ELR (cell line): Measurements from ENCODE around the gene TRIM13.
A peak's percentile ranks its signal among the peaks of the same experiment; 100 is the strongest.
"Not testable (repeated sequence)": the region's sequence is repeated elsewhere in the genome, so short reads cannot be mapped to it uniquely, and the experiment has no call there.

ENCODE experiments used
- DNase-seq: peaks from one replicate; pipeline ENCODE4 v3.0.0-alpha.2; 2015; ENCODE audit warnings: low read depth

Gene TRIM13, protein sequence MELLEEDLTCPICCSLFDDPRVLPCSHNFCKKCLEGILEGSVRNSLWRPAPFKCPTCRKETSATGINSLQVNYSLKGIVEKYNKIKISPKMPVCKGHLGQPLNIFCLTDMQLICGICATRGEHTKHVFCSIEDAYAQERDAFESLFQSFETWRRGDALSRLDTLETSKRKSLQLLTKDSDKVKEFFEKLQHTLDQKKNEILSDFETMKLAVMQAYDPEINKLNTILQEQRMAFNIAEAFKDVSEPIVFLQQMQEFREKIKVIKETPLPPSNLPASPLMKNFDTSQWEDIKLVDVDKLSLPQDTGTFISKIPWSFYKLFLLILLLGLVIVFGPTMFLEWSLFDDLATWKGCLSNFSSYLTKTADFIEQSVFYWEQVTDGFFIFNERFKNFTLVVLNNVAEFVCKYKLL

DNA sequence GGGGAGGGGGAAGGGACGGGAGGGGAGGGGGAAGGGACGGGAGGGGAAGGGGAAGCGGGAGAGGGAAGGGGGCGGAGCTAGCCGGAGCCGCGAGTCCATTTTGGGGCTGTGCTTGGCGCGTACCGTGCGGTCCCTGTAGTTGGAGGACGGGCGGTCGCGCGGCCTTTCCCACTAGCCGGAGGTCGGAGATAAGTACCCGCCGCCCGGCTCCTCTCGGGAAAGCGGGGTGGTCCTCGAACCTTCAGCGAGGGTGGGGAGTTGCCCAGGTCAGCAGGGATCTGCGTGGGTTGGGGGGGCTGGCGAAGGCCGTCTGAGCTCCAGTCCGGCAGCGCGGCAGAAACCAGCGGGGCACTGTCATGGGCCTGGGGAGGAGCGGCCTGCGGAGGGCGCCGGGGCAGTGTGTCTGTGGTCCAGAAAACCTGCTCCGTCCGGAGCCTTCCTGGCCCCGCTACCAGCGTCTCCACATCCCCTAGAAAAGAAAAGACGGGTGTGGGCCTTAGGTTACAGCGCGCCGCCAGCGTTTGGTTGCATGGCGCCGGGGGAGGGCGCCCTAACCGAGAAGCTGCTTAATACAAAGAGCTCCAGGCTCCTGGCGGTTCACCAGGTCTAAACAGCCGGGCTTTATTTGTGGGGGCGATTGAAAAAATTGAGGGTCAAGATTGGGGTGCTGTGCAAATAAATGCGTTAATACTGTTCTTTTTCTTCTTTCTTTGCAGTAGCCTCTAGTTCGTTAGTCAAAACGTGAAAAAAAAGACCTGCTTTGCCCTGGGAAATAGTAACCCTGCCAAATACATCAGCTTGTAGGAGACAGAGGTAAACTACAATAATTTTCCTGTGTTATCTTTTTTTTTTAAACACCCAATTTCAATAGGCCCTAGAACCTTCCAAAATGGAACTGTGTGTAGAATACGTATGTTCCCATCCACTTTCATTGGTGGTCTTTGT, at the start of gene TRIM13:
TSS of gene TRIM13 (plus strand) at position 92 of the 945 bp plus-strand sequence. CDS start 14,899 bp downstream, outside the sequence.
- DNase-seq, result peak; percentile 92

DNA sequence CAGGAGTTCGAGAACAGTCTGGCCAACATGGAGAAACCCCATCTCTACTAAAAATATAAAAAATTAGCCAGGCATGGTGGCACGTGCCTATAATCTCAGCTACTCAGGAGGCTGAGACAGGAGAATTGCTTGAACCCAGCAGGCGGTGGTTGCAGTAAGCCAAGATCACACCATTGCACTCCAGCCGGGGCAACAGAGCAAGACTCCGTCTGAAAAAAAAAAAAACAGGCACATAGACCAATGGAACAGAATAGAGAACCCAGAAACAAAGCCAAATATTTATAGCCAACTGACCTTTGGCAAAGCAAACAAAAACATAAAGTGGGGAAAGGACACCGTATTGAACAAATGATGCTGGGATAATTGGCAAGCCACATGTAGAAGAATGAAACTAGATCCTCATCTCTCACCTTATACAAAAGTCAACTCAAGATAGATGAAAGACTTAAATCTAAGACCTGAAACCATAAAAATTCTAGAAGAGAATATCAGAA, 48.0 kb upstream of the TRIM13 start:
- DNase-seq, result not testable (repeated sequence)

DNA sequence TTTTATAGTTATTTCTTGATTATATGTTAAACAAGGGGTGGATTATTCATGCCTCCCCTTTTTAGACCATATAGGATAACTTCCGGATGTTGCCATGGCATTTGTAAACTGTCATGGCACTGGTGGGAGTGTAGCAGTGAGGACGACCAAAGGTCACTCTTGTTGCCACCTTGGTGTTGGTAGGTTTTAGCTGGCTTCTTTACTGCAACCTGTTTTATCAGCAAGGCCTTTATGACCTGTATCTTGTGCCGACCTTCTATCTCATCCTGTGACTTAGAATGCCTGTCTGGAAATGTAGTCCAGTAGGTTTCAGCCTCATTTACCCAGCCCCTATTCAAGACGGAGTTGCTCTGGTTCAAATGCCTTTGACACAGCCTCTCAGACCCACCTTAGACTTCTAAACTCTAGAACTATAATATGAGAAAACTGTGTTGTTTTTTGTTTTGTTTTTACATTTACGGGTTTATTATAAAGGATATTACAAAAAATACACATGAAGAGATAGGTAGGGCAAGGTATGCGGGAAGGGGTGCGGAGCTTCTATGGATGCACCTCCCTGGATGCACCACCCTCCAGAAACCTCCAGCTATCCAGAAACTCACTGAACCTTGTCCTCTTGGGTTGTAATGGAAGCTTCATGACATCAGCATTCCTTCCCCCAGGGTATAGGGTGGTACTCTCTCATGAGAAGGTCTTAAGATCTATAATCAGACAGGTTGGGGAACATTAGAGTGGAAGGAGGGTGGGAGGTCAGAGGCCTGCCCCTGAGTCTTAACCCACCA, 44.9 kb upstream of the TRIM13 start:
- DNase-seq, result no peak

DNA sequence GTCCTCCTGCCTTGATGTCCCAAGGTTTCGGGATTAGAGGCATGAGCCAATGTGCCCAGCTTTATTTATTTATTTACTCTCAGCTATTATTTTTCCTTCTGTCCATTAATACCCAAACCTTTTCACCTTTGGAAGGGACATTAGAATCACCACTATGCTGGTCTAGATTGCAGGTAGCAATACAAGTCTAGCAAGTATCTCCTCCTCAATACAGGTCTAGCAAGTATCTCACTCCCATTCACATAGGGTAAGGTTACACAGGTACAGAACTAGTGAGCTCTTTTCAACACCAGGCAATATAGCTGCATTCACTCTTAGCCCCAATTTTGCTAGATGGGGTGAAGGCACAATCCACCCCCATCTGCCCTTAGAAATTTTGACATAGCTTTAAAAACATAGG, 43.3 kb upstream of the TRIM13 start:
- no peak for DNase-seq

DNA sequence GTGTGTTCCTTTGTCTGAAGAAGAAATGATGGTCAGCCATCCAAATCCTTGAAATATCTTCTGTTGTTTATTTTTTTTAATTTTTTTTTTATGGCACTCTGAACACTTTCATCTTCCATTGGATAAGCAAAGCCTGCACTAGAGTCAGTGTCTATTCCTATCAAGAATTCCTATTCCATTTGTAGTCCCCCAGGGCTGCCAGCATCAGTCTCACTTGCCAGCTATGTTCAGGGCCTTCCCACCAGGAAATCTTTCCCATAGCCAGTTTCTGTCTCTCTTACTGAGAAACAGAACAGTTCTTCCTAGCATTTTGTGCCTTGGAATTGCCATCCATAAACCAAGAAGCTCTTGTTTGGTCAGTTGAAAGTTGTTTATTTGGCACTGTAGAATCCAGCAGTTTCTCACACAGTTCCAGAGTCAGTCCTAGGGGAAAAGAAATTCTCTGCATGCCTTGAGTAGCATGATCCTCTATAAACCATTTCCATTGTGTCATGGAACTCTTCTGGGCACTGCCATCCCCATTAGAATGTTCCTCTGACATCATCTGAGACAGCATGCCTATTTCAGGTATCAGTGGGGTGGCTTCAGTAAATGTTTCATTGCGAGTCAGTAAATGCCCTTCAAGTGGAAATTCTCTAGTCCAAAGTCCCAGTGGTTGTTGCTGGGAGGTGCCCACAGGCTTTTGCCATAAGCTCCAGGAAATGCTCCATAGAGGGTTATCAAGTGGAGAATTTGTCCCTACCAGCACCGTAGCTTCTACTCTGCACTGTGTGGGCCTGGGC, 42.0 kb upstream of the TRIM13 start:
- DNase-seq, result no peak

DNA sequence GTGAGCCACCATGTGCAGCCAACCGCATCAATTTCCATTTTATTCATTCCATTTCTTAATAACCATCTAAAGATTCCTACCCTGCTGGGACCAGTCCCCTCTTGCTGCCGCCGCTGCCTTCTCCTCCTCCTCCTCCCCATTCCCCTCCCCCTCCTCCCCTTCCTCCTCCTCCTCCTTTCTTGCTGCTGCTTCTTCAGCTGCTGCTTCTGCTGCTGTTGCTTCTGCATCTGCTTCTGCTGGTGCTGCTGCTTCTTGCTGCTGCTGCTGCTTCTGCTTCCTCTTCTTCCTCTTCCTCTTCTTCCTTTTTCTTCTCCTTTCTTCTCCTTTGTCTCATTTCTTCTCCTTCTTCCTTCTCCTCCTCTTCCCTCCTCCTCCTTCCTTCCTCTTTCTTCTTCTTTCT, 40.7 kb upstream of the TRIM13 start:
- no peak for DNase-seq

DNA sequence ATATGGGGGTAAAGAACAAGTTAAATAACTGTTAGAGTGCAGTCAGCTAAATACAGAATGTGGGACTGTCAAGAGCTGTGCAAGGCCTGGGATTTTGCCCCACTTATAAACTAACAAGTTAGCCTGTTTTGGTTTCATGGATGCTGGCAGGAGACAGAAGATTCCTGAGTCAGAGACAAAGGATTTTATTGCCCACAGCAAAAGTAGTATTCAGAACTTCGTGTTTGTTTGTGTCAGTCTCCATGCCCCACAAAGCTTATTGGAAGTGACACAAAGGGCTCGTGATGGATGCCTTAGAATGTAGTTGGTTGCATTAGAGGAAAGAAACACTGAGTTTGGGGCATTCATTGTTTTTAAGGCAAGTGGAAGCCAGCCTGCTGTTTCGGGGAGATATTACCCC, 38.5 kb upstream of the TRIM13 start:
- no peak for DNase-seq

DNA sequence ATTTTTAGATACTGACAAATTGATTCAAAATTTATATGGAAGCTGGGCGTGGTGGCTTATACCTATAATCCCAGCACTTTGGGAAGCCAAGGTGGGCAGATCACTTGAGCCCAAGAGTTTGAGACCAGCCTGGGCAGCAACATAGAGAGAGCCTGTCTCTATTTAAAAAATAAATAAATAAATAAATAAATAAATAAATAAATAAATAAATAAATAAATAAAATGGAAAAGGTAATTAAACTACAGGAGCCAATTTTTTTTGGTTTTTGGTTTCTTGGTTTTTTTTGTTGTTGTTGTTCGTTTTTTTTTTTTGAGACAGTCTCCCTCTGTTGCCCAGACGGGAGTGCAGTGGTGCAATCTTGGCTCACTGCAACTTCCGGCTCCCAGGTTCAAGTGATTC, 29.4 kb upstream of the TRIM13 start:
- DNase-seq, result no peak

DNA sequence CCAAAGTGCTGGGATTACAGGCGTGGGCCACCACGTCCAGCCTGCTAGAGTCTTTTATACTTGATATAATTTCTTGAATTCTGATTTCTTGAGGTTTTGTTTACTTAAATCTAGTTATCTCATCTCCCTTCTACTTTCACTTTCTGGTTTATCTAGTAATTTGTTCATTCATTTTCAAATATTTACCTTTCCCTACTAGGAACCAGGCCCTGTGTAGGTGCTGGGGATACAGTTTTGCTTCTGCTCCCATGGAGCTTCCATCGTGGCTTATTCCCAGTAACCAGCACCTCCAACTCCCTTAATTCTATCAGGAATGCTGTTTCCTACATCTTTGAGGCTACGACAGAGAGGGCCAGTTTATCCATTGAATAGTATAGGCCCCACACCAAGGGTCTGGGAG, 24.1 kb upstream of the TRIM13 start:
- no peak for DNase-seq

DNA sequence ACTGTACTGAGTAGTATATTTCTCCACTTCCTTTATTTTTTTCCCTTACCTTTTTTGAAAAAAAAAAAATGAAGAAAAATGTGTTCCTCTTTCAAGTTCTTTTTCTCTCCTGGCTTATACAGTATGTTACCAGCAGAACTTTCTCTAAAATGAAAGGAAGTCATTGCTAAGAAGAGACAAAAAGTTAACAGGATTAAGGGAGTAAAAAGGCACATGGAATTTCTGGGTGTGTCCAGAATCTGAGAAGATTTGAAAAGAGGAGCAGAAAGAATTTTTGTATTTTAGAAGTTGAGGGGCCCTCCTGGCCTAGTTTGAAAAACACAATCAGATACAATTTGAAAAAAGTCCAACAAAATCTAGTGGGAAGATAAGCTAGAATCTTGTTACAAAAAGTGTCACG, 21.0 kb upstream of the TRIM13 start:
- no peak for DNase-seq

DNA sequence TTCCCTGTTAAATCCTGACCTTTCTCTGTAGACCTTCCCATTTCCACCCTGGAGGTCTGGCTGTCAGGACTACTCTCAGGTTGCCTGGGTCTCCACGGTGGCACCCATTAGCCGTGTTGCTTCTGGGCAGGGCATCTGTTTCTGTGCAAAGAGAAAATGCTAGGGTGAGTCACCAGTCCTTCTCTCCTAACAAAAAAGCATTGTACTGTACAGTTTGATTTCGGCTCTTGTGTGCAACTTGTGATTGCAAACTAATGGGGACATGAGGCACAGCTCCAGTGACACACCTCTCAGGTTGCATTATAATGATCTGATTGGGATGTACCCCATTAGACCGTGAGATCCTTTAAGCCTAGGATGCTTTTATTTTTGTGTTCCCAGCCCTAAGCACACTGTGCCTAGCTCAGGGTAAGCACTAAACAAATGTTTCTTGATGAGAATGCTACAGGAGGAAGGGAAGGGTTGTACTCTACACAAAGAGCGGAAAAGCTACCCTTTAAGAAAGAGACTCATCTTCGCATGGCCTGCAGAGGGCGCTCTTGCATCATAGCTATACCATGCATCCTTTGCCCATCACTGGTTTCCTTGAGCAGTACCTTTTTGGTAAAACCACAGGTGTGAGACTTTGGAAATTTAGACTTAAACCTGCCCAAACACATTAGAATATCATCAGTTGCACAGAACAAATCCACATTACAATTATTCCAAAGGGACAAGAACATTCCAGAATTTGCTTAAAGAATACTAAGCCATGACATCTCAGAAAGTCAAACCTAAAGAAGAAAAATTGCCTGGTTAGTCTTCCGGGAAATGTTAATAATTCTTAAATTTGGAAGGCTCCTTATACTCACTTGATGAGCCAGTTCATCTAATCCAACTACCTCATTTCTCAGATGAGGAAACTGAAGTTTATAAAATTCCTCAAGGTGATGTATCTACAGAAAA, 20.3 kb upstream of the TRIM13 start:
- DNase-seq, result peak; percentile 74

DNA sequence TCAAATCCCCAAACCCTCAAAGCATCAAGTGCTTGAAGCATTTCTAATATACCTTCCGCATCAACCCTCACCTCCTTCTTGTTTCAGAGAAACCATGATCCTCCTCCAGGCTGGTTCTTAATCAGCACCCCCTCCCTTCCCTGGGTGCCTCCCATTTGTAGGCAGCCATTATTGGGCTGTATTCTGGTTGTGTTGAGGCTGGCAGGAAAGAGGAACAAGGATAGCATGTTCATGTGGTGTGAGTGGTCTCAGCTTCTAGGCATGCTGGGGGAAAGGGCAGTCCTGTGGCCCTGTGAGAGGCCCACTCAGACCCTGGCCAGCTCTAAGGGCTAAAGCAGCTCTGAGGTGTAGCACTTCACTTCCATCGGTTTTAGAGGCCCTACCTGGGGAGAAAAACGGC, 18.9 kb upstream of the TRIM13 start:
- DNase-seq, result no peak

DNA sequence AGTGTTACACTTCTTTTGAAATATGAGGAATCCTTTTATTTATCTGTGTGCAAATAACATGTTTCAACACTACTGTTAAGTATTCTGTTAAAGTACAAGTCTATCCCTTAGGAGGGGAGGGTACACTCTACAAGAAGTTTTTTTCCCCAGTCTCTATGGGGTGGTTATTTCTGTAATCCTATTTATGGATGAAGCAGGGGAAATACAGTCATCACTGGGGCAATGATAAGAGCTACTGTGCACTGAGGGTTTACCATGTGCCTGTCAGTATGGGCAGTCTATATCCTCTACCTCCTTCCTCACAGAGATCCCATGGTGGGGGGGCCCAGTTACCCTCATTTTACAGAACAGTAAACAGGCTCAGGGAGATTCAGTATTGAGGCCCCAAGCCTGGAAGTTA, 16.6 kb upstream of the TRIM13 start:
- no peak for DNase-seq

DNA sequence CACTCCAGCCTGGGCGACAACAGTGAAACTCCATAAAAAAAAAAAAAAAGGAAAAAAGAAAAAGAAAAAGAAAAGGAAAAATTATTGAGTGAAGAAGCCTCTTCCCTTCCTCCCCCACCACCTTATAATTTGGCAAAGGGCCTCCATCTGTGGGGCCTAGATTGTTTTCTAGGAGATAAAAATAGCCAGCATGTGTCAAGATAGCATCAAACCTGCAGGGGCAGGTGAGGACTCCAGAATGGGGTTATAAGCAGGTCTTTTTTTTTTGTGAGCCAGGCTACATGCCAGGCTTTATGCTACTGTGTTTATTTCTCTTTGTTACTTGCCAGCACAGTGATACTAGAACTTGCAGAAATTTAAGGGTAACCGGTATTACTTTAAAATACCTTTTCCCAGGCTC, 11.7 kb upstream of the TRIM13 start:
- no peak for DNase-seq

DNA sequence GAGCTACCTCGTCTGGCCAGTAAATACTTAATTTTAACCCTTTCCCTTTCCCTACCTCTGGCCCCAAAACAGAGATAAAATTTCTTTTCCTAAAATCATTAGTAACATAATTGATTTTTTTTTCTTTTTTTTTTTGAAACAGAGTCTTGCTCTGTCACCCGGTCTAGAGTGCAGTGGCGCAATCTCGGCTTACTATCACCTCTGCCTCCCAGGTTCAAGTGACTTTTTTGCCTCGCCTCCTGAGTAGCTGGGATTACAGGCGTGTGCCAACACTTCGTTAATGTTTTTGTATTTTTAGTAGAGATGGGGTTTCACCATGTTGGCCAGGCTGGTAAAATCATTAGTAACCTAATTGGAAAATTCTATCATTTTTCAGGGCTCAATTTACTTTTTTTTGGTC, 10.4 kb upstream of the TRIM13 start:
- DNase-seq, result no peak

DNA sequence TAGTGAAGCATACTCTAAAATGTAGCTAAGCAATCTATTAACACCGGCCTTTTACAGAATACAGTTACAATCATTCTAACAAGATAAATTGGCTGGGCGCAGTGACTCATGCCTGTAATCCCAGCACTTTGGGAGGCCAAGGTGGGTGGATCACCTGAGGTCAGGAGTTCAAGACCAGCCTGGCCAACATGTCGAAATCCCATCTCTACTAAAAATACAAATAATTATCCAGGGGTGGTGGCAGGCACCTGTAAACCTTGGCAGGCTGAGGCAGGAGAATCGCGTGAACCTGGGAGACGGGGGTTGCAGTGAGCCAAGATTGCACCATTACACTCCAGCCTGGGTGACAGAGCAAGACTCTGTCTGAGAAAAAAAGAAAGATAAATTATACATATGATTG, 6.2 kb upstream of the TRIM13 start:
- DNase-seq, result not testable (repeated sequence)

DNA sequence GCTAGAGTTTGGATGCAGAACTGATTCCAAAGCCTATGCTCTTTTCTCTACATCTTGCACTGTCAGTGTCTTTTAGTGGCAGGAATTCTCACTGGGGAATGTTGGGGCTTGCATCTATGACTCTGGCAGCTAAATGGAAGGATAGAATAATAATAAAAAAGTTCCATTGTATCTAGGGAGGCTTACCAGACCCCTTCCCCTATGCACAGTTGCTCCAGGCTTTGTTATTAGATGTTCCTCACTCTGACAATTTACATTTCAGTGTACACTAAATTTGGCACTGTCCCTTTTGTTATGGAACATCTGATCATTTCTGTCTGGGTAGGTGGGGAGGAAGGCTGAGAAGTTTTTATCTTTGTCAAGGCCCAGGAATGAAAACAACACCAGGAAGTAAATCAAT, 3.7 kb upstream of the TRIM13 start:
- DNase-seq, result no peak

DNA sequence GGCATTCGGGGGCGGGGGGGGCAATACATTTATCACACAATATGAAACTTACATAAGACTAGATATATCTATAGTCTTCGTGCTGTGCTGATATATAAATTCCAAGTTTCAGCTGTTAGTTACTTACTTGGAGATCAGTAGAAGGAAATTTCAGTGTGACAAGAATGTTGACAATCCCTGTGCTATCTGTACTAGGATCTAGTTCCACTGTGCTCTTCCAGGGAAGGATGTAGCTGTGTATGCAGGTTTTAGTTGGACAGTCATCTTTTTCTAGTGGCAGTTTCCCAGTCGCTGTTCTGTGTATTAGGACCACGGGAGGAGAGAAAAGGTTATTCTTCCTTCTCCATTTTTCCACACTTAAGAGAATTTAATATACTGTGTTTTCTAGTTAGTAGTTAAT, 3.2 kb upstream of the TRIM13 start:
- no peak for DNase-seq

DNA sequence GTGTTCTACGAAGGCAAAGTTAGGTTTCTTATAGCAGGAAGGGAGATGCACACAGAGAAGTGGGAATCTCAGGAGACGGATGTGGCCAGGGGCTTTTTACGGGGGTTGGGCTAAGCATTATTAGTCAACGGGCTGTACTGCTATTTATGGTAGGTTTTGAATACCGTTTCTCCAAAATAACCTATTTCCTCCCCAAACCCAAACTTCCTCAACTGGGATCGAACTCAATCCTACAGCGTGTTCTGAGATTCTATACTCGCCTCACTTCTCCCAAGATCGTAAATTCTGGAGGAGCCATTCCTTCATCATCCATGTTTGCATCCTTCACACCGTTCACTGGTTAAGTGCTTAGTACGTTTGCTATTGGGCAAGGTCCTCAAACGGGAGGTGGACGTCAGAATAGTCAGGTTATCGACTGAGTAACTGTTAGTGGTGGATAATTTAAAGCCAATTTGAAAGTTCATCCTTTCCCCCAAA, 1.2 kb upstream of the TRIM13 start:
- DNase-seq, result no peak
